Glomerular endothelial cell (primary cell): ENCODE measurements around the gene KCNJ5. TPM values are rescaled to one million over a fixed set of nuclear protein-coding genes. Genes with fewer than 3 reads are reported as not detected.

ENCODE experiments used
- DNase-seq: peaks from one replicate; pipeline ENCODE4 v3.0.0-alpha.2; 2011; ENCODE audit warnings: low read depth, low spot score; ENCODE audit errors: extremely low read depth
- total RNA-seq: library from RNA; depleted of rRNA; stranded (reverse); fragments of >200 nt; gene quantifications from 2 replicates; pipeline ENCODE4 v1.2.3, GENCODE V29; 2015

The KCNJ5 gene
- total RNA-seq, 1 donor from 2014 or later: 0.41 TPM

DNA sequence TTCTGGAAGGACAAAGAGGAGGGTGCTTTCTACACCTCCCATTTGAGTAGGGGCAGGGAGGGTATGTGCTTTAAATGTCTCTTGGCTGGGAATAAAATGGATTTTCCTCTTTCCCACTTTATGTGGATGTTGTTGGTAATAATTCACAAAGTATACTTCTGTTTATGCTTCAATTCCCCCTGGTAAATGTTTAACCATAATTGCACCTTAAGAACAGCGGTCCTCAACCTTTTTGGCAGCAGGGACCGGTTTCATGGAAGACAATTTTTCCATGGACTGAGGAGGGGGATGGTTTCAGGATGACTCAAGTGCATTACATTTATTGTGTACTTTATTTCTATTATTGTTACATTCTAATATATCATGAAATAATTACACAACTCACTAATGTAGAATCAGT lies 55.5 kb downstream of the KCNJ5 start:
- no peak for DNase-seq

DNA sequence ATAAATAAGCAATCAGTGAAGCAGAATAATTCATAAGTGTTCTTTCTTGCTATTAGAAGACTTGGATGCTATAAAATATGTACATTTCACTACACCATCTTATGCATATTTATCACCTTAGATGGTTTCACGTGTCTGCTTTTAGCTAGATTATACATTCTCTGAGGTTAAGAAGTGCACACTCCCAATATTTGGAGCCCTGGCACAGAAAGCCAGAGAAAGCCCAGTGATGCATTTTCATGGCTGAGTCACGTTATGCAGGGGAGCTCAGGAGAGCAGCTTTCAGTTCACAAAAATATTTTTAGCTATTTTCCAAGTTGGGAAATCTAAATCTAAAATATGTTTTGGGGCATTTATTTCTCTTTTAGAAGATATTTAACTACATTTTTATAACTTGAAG lies 56.6 kb downstream of the KCNJ5 start:
- DNase-seq: no peak

DNA sequence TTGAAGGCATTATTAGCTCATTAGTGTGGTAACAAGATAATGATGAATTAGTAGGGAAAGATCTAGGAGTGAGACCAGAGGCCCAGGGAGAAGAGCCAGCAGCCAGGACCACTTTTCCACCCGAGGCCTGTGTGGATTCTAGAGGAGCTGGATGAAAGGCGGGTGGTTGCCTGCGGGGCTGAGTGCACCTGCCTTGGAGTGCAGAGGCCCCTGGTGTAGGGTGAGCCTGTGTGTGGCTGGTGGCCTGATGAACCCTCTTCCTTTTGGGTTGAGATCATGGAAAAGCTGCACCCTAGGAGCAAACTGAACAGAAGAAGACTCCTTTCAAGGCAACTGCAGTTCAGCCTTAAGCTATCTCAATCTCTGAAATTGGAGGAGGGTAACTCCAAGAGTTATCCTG lies 57.4 kb downstream of the KCNJ5 start:
- DNase-seq: no peak

DNA sequence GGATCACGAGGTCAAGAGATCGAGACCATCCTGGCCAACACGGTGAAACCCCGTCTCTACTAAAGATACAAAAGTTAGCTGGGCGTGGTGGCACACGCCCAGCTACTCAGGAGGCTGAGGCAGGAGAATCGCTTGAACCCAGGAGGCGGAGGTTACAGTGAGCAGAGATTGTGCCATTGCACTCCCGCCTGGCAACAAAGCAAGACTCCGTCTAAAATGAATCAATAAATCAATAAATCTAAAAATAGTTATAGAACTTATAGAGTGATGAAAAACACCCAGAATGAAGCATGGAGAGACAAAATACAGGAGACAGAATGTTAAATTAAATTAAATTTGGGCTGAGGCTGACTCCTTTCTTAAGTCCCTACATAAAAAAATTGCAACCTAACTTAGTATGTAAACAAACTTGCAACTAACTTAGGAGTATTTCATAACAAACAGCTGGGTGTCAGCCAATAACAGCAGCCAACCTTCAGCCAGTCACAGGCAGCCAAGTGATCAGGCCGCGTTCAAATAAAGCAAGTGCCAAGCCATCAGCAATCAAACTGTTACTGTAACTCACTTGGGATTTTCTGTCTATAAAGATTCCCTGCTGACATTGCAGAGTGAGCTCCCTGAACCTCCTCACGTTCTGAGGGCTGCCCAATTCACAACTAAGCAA lies 58.8 kb downstream of the KCNJ5 start:
- no peak for DNase-seq

DNA sequence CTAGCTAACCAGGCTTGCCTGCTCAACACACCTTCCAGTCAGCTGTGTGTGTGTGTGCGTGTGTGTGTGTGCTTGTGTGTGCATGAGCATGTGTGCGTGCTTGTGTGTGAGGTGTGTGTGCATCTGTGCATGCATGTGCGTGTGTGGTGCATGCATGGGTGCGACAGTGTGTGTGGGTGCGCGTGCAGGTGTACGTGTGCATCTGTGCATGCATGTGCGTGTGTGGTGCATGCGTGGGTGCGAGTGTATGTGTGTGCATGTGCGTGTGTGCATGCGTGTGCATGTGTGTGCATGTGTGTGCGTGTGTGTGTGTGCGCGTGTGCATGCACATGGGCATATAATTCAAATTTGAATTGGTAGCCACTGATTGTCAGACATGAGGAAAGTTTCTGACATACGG lies 62.0 kb downstream of the KCNJ5 start:
- DNase-seq: no peak

DNA sequence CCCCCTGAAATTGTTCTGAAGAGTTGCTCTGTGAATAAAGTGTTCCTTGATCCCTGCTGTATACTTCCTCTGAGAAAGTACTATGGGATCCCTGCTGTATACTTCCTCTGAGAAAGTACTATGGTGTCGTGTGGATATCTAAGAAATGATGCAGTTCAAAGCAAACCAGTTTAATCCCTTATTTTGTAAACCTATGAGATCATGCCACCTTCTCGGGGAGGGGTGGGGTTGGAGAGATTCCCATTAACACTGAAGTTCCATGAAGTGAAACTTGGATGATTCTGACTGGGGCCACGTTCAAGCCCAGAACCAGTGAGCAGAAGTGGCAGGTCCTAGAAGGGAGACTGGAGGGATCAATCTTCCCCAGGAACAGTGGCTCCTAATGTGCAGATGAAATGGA lies 64.5 kb downstream of the KCNJ5 start:
- DNase-seq: no peak

DNA sequence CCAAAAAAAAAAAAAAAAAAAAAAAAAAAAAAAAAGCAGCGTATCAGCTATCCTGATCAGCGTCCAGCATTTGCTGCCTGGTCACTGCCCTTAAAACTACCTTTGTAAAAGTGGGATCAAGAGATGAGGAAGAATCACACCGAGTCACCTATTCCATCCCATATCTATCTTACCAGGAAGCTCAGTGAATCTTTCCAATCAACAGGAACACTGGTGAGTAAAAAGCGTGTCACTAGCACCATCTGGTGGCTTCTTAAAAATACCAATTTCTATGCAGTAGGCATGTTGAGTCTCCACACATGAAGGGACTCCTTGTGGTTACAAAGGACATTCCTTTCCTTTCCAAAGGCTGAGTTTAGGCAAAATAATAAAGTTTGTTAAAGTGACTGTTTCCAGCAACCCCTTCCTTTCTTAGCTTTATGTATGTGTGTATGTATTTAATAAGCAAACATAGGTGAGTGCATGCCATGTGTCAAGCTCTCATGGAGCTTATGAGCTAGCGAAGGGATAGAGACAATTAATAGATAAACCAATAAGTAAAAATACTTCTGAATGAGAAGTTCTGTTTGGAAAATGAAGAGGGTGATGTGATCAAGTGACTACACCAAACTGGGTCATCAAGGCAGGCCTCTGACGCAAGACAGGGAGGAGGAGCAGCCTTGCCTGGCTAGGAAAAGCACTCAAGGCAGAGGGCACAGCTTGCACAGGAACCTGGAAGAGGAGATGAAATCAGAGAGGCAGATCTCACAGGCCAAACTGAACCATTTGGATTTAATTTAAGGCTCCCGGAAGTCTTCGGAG lies 65.4 kb downstream of the KCNJ5 start:
- peak; percentile 61 for DNase-seq

DNA sequence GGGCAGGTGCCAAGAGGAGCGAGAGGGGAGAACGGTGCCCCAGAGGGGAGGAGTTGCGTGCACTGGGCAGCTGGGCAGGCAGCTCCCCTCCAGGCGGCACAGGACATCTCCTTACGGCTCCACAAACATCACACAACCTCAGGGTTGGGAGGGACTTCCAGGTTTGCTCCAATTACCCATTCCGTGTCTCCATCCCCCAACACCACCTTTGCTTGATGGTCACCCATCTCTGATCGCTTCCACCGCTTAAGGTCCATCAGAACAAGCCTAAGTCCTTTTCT lies 66.0 kb downstream of the KCNJ5 start:
- DNase-seq: no peak

DNA sequence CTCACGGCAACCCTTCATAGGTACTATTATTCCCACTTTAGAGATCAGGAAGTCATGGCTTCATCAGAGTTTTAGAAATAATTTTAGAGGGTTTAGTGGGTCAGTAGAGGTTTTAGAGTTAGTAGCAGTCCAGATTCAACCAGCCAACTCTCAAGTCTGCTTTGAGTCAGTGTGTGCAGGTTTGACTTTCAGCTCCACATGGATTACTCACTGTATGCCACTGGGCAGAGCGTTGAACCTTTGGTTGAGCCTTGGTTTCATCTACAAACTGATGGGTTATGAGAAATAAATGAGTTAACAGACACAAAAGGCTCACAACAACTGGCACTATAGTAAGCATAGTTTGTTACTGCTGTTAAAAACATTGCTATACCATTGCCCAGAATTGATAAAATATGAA lies 70.5 kb downstream of the KCNJ5 start:
- no peak for DNase-seq

DNA sequence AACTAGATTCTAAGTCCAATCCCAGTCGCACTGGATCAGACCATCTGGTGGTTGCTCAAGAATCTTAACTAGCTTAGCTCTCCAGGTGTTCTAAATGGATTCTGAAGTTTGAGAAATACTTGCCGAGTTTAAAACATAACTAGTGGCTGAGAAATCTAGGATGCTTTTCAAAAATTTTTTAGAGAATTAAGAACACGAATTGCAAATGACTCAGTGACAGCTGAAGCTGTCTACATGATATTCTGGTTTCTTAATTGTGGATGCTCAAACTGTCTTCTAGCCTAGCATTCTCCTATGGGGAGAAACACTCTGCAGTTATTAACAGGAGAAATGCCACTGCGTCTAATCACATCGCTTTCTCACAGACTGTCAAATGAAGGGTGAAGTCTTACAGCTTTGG lies 71.7 kb downstream of the KCNJ5 start:
- no peak for DNase-seq

DNA sequence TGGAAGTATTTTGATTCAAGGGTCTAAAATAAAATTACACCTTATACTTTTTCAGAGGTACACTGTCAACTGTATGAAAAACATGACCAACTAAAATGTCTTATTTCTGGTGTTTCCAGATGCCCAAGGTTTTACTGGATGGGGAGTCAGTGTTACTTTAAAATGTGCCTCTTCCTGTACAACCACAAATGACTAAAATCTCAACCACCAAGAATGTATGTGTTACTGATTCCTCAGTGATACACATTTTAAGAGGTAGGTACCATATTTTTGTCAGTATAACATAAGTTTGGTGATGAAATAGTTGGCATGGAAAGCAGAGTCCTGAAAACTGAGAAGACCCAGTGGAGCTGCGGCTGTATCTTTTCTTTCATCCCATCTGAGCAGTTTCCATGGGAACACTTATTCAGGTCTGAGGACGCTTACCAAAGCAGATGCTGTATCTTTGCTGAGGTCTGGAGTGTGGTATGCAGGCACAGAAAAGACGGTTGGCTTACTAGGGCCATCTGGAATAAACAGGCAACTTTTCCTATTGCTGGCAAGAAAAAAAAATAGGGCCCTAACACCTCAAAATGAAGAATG lies 72.7 kb downstream of the KCNJ5 start:
- DNase-seq: no peak

DNA sequence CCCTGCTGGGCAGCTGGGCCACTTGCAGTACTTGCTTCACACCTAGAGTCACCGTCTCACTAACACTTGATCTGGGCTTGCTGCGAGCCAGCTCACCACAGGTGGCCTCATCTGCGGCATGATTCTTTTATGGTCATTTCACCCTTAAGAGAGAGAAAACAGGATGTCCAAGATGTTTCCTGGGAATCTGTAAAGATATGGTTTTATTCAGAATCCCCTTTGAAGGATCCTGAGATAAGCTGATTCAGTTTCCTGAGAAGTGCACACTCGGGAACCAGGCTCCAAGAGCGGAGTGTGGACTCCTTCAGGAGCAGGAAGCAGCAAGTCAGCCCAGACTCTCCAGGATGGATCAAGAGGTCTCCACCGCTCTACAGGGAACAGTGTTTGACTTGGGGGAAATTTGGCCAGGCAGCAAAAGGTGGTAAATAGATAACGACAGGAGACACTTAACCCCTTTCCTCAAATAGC lies 73.3 kb downstream of the KCNJ5 start:
- peak; percentile 67 for DNase-seq

DNA sequence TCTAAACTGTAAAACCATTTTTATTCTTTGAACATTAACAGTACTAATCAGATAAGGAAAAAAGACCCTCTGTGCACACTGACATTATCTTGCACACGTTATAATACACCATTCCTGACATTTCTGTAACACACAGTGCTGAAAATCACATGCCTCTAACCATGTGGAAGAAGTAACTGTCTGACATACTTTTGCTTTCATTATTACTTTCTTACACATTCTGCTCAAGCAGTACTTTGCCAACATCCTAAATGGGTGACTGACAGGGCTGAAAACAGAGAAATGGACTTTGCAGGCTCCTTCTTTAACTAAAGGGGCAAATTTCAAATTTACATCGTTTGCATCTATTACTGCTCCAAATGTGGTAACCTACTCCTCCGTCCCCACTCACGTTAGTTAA lies 74.3 kb downstream of the KCNJ5 start:
- no peak for DNase-seq

DNA sequence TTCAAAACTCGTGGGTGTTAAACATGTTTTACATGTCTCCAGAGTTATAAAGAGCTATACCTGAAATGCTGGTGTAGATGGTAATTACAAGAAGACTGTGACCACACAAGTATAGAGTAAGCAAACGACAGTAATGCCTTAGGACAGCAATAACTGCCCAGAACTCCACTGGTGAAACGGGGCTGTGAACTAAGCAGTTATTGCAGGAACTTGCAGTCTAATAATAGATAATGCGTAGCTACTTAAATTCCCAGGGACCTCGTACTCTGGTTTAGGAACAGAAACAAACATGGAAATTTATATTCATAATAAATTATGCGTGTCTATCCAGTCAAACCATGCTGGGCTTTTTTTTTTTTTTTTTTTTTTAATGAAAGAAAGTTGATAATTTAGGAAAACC lies 76.4 kb downstream of the KCNJ5 start:
- no peak for DNase-seq

DNA sequence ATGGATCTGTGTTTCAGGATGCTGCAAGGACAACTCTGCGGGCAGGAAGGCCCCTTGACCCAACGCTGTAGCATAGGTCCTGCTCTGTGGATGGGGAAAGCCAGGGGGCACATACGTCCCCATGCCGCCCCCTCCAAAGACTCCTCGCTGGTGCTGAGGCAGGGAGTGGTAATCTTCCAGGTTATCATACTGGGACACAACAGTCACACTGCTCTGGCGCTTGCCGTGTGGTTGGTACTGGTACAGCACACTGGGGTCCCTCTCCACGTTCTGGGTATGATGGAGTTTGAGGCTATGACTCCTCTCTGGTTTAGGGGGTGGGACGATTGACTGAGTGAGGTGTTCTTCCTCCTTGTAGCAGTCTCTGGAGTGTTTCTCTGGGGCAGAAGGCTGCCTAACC lies 77.8 kb downstream of the KCNJ5 start:
- DNase-seq: no peak

Other genes with a start within 250 kb of the KCNJ5 start
- gene FLI1, start 197.3 kb upstream of the KCNJ5 start, total RNA-seq: 78.0 and 89.2 TPM in 2 replicates
- gene KCNJ1, start 24.1 kb upstream of the KCNJ5 start, total RNA-seq: 0.05 TPM in 1 of 2 replicates, not detected in the other
- gene TP53AIP1, start 51.5 kb downstream of the KCNJ5 start, total RNA-seq: not detected in 2 replicates